Gastroesophageal sphincter (tissue), 4 donors: ENCODE data around the gene MAP3K21. TPM values are rescaled to one million over a fixed set of nuclear protein-coding genes. Genes with fewer than 3 reads are reported as not detected.

Experiments
- ATAC-seq: fragments of 150-250 bp; one replicate; pipeline ENCODE4 v1.9.1; 2016; ENCODE audit warnings: mild to moderate bottlenecking, moderate library complexity
- H3K27ac ChIP-seq, 4 donors: fragments of 200-600 bp; sonication (generic) in 3 of 4; 1 replicate in 3 of 4; 2 replicates in 1 of 4; pipeline ENCODE4 v1.5.1; 2016 to 2019
- H3K27me3 ChIP-seq: fragments of 200-600 bp; sonication (generic); one replicate; pipeline ENCODE4 v1.5.1; 2019
- H3K36me3 ChIP-seq, 2 donors: fragments of 200-600 bp; sonication (generic); one replicate each; pipeline ENCODE4 v1.5.1; 2019; ENCODE audit warnings: control low read depth in 1 of 2
- H3K4me1 ChIP-seq, 3 donors: fragments of 200-600 bp; sonication (generic); 1 replicate in 2 of 3; 2 replicates in 1 of 3; pipeline ENCODE4 v1.5.1; 2016 to 2019; ENCODE audit warnings: control low read depth in 2 of 3
- H3K4me3 ChIP-seq, 2 donors: fragments of 200-600 bp; sonication (generic); one replicate each; pipeline ENCODE4 v1.5.1; 2019; ENCODE audit warnings: mild to moderate bottlenecking in 1 of 2, moderate library complexity in 1 of 2
- H3K9me3 ChIP-seq, 3 donors: fragments of 200-600 bp; sonication (generic); one replicate each; pipeline ENCODE4 v1.5.1; 2017 to 2019; ENCODE audit warnings: control low read depth in 2 of 3
- CTCF ChIP-seq, 4 experiments: fragments of 200-600 bp in 2 of 4; fragments of 450-650 bp in 2 of 4; sonication (generic) in 1 of 4; IDR thresholded peaks; one replicate each; pipeline ENCODE4 v1.5.1; 2017 to 2019; ENCODE audit warnings: antibody characterized with exemption in 4 of 4, mild to moderate bottlenecking in 2 of 4, moderate library complexity in 2 of 4
- EP300 ChIP-seq: sonication (generic); formaldehyde crosslinking; IDR thresholded peaks from one replicate; pipeline ENCODE4 v1.6.1; 2017; ENCODE audit warnings: antibody characterized with exemption, mild to moderate bottlenecking
- POLR2A ChIP-seq, 2 donors: fragments of 450-650 bp; IDR thresholded peaks; one replicate each; pipeline ENCODE4 v1.6.1; 2017; ENCODE audit warnings: antibody characterized with exemption in 2 of 2, mild to moderate bottlenecking in 2 of 2, moderate library complexity in 1 of 2
- POLR2AphosphoS5 ChIP-seq: sonication (generic); formaldehyde crosslinking; IDR thresholded peaks from one replicate; pipeline ENCODE4 v1.6.1; 2017; ENCODE audit warnings: antibody characterized with exemption
- WGBS, 2 donors: methylation state at CpG; one replicate each; pipeline ENCODE4 v1.1.5; 2018; ENCODE audit warnings: low coverage in 1 of 2; 5-methylcytosine and 5-hydroxymethylcytosine counted together
- total RNA-seq, 4 donors: library from RNA; depleted of rRNA; stranded (reverse); fragments of >200 nt; gene quantifications; one replicate each; pipeline ENCODE4 v1.1.0, GENCODE V29; 2016

The MAP3K21 gene
- total RNA-seq, 4 donors from 2014 or later: 0.27 to 1.2 (median 0.61) TPM

- no peak overlapping the region for H3K27ac ChIP-seq
- no peak for TF ChIP-seq EP300
- TF ChIP-seq POLR2A (IDR thresholded peaks at IDR 0.05): no peak
- TF ChIP-seq CTCF (IDR thresholded peaks at IDR 0.05): no peak
- TF ChIP-seq POLR2AphosphoS5: no peak
- no peaks in the 10 kb centered on the region for H3K9me3 ChIP-seq
- ATAC-seq: no peak
- H3K27me3 ChIP-seq: peaks cover 37% of the 10 kb centered on the region
- H3K4me3 ChIP-seq: no peak overlapping the region
- no peaks in the 10 kb centered on the region for H3K4me1 ChIP-seq
- 85 to 100% methylated on average over 3 of the region's 3 CpGs for WGBS, 2 donors
- no peaks in the 10 kb centered on the region for H3K36me3 ChIP-seq
Measured at GRCh38 chr1:233340031-233340555, 12.6 kb downstream of the MAP3K21 start.

DNA sequence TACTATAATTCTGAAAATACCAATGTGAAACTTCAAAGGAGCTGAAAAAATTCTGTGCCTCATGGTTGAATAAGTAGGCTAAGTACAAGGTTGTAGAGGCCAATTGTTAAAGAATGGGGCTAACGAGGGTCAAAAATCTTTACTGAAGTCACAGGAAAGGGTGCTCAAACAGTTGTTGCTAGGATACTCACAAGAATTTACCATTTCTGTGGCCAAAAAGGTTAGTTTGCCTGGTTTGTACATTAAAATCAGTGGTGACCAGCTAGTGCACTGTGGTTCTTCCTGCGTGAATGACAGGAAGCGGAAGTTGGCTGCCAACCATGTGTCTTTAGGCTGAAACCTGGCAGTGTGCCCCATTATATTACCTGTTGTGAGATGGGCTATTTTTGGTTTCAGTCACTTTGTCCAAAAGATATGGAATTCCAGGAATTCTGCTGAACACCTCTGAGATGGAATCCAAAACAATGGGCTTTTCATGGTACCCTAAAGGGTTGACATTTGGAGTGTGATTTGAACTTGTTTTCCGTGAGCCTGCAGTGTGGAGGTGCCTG lies 13.5 kb downstream of the MAP3K21 start:
- Histone ChIP-seq H3K4me1 (no peaks in the 10 kb centered on the region), H3K4me3 (no peak overlapping the region), H3K9me3 (no peaks in the 10 kb centered on the region), H3K36me3 (no peaks in the 10 kb centered on the region), H3K27ac (no peak overlapping the region), H3K27me3 (peaks cover 27% of the 10 kb centered on the region)
- TF ChIP-seq POLR2AphosphoS5: no peak
- no peak for TF ChIP-seq EP300
- TF ChIP-seq CTCF (IDR thresholded peaks at IDR 0.05): no peak
- no peak for TF ChIP-seq POLR2A (IDR thresholded peaks at IDR 0.05)
- 68 to 69% methylated on average over 3 to 4 of the region's 4 CpGs for WGBS, 2 donors
- no peak for ATAC-seq

- H3K9me3 ChIP-seq: no peaks in the 10 kb centered on the region
- no peaks in the 10 kb centered on the region for H3K4me1 ChIP-seq
- no peaks in the 10 kb centered on the region for H3K36me3 ChIP-seq
- ATAC-seq: no peak
- TF ChIP-seq POLR2A (IDR thresholded peaks at IDR 0.05) (no peak), EP300 (no peak), CTCF (IDR thresholded peaks at IDR 0.05) (no peak), POLR2AphosphoS5 (no peak)
- H3K27ac ChIP-seq: no peak overlapping the region
- peaks cover 17% of the 10 kb centered on the region for H3K27me3 ChIP-seq
- no peak overlapping the region for H3K4me3 ChIP-seq
Measured at GRCh38 chr1:233342086-233342485, 14.6 kb downstream of the MAP3K21 start.

DNA sequence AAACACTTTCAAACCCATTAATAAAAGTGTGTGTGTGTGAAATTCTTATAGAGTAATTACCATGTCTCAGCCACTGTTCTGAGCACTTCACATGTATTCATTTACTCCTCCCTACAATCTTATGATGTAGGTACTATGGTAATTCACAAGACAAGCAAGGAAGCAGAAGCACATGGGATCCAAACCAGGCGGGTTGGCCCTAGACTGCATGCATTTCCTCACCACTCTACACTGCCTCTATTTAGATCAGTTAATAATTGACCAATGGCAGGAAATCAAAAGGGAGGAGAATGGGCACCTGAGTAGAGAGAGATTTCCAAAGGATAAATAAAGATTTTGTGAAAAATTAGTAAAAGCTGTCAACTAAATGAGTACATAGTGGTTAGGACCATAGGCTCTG lies 15.7 kb downstream of the MAP3K21 start:
- WGBS, 2 donors: 63% methylated on average over 1 of the region's 1 CpG; no CpG with 5 or more reads in 1 of the 2 donors
- TF ChIP-seq POLR2AphosphoS5 (no peak), POLR2A (IDR thresholded peaks at IDR 0.05) (no peak), EP300 (no peak), CTCF (IDR thresholded peaks at IDR 0.05) (no peak)
- no peaks in the 10 kb centered on the region for H3K9me3 ChIP-seq
- no peak for ATAC-seq
- H3K4me1 ChIP-seq: no peaks in the 10 kb centered on the region
- H3K27ac ChIP-seq: no peak overlapping the region
- no peak overlapping the region for H3K4me3 ChIP-seq
- peaks cover 14% of the 10 kb centered on the region for H3K27me3 ChIP-seq
- no peaks in the 10 kb centered on the region for H3K36me3 ChIP-seq

- Histone ChIP-seq H3K4me3 (no peak overlapping the region), H3K36me3 (no peaks in the 10 kb centered on the region), H3K9me3 (no peaks in the 10 kb centered on the region), H3K27me3 (no peaks in the 10 kb centered on the region), H3K27ac (no peak overlapping the region), H3K4me1 (no peaks in the 10 kb centered on the region)
- no peak for ATAC-seq
- TF ChIP-seq POLR2AphosphoS5: no peak
- no peak for TF ChIP-seq POLR2A (IDR thresholded peaks at IDR 0.05)
- no peak for TF ChIP-seq CTCF (IDR thresholded peaks at IDR 0.05)
- TF ChIP-seq EP300: no peak
- WGBS, 2 donors: 50 to 74% methylated on average over 2 to 5 of the region's 5 CpGs
Measured at GRCh38 chr1:233347338-233347737, 19.8 kb downstream of the MAP3K21 start.
